Adrenal gland (tissue), 12 donors: ENCODE results near the gene VPS54. TPM values are rescaled to one million over a fixed set of nuclear protein-coding genes. Genes with fewer than 3 reads are reported as not detected.

Experiments
- DNase-seq, 7 donors: peaks; one replicate each; pipeline ENCODE4 v3.0.0-alpha.2; 2019 to 2020
- H3K27ac ChIP-seq, 5 donors: fragments of 200-600 bp; sonication (generic) in 4 of 5; 1 replicate in 3 of 5; 2 replicates in 2 of 5; pipeline versions ENCODE4 v1.5.1 to v1.8.0; 2016 to 2020; ENCODE audit warnings: mild to moderate bottlenecking in 1 of 5
- H3K27me3 ChIP-seq: fragments of 200-600 bp; 2 replicates; pipeline ENCODE4 v1.8.0; 2021
- H3K36me3 ChIP-seq, 2 donors: fragments of 200-600 bp; replicated peaks in 1 of 2; 1 replicate in 1 of 2; 2 replicates in 1 of 2; pipeline versions ENCODE4 v1.5.1 to v1.8.0; 2018 to 2022
- H3K4me1 ChIP-seq, 2 donors: fragments of 200-600 bp; replicated peaks in 1 of 2; 1 replicate in 1 of 2; 2 replicates in 1 of 2; pipeline versions ENCODE4 v1.5.1 to v1.8.0; 2018 to 2021
- H3K4me3 ChIP-seq, 4 donors: fragments of 200-600 bp; sonication (generic) in 3 of 4; one replicate each; pipeline ENCODE4 v1.5.1; 2016 to 2018
- H3K9me3 ChIP-seq, 3 donors: fragments of 200-600 bp; sonication (generic) in 1 of 3; replicated peaks in 1 of 3; 1 replicate in 2 of 3; 2 replicates in 1 of 3; pipeline versions ENCODE4 v1.5.1 to v1.8.0; 2016 to 2021
- POLR2A ChIP-seq, 2 donors: fragments of 450-650 bp; IDR thresholded peaks; one replicate each; pipeline ENCODE4 v1.6.1; 2017; ENCODE audit warnings: antibody characterized with exemption in 2 of 2, mild to moderate bottlenecking in 2 of 2, moderate library complexity in 1 of 2
- whole genome bisulfite sequencing, 4 donors: extraction: QIAGEN DNeasy Blood & Tissue Kit in 2 of 4; methylation state at CpG; one replicate each; pipeline versions ENCODE4 v1.1.5 to v1.1.7; 2013 to 2017; 5-methylcytosine and 5-hydroxymethylcytosine counted together
- intact Hi-C, 2 donors: fragments of 100-400 bp; cut with DNase I; formaldehyde crosslinking; loops; one replicate each; pipeline versions ENCODE4 v1.14.1 to v1.15.0; 2022 to 2023
- polyA plus RNA-seq, 3 donors: library from polyadenylated mRNA; stranded (reverse); fragments of 200-250 nt in 2 of 3; fragments of 350-450 nt in 1 of 3; fragmentation: Illumina TruSeq in 1 of 3; extraction: RNeasy Lipid Tissue Mini Kit (QIAGEN cat#74804) in 1 of 3; gene quantifications; one replicate each; pipeline ENCODE4 v1.2.3, GENCODE V29; 2013 to 2014
- total RNA-seq, 9 donors: library from RNA; depleted of rRNA in 4 of 9; stranded (reverse); fragments of >200 nt in 4 of 9; fragments of 120-200 nt in 1 of 9; fragmentation: NEBNext Ultra II Directional in 1 of 9; extraction: Animal tissue kit (Norgen Biotek cat#: 25700) in 1 of 9; gene quantifications; one replicate each; pipeline versions ENCODE4 v1.1.0 to v1.2.4, GENCODE V29; 2013 to 2023
- TF ChIP-seq, protein P1 (sequence below), 6 experiments: fragments of 450-650 bp in 4 of 6; fragments of 200-600 bp in 2 of 6; sonication (generic) in 1 of 6; IDR thresholded peaks; 1 replicate in 5 of 6; 2 replicates in 1 of 6; pipeline versions ENCODE4 v1.5.1 to v1.8.0; 2016 to 2021; ENCODE audit warnings: antibody characterized with exemption in 6 of 6, mild to moderate bottlenecking in 2 of 6, moderate library complexity in 1 of 6
- donor health status: healthy with polysubstance abuse.
- donor health status: Bipolar disorder and iron deficiency.
- donor health status: DM: yes; HTN: yes; CAD: no.
- donor health status: DM: no; HTN: no; CAD: no.
- donor health status: DM: no; HTN: no; CAD: no.
- donor health status: DM: yes; HTN: yes; CAD: no.

The VPS54 gene
- total and polyA plus RNA-seq, 12 donors = 15.1 to 38.9 (median 19.0) TPM

DNA sequence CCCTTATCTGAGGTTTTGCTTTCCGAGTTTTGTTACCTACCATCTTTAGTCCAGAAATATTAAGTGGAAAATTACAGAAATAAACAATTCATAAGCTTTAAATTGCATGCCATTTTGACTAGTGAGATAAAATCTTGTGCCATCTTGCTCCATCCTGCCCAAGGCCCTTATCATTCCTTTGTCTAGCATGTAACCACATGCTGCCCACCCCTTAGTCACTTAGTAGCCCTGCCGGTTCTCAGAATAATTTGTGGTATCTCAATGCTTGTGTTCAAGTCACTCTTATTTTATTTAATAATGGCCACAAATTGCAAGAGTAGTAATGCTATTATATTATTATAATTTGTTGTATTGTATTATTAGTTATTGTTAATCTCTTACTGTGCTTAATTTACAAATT lies 36.8 kb upstream of the VPS54 start:
- WGBS, 4 donors = 75 to 80% (median 79%) methylated on average over 2 of the region's 2 CpGs
- H3K27ac ChIP-seq = no peak overlapping the region
- intact Hi-C loops = loop anchor here in 1 of 2 donors (10.0 kb wide), 1 partner anchor 269 kb away; no protein-coding TSS in a partner anchor
- no peaks in the 10 kb centered on the region for H3K9me3 ChIP-seq
- no peaks in the 10 kb centered on the region for H3K36me3 ChIP-seq
- no peak for DNase-seq
- H3K4me3 ChIP-seq = no peak overlapping the region
- no peak for TF ChIP-seq POLR2A (IDR thresholded peaks at IDR 0.05)
- TF ChIP-seq, protein P1, sequence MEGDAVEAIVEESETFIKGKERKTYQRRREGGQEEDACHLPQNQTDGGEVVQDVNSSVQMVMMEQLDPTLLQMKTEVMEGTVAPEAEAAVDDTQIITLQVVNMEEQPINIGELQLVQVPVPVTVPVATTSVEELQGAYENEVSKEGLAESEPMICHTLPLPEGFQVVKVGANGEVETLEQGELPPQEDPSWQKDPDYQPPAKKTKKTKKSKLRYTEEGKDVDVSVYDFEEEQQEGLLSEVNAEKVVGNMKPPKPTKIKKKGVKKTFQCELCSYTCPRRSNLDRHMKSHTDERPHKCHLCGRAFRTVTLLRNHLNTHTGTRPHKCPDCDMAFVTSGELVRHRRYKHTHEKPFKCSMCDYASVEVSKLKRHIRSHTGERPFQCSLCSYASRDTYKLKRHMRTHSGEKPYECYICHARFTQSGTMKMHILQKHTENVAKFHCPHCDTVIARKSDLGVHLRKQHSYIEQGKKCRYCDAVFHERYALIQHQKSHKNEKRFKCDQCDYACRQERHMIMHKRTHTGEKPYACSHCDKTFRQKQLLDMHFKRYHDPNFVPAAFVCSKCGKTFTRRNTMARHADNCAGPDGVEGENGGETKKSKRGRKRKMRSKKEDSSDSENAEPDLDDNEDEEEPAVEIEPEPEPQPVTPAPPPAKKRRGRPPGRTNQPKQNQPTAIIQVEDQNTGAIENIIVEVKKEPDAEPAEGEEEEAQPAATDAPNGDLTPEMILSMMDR (IDR thresholded peaks at IDR 0.05) = no peak
- no peaks in the 10 kb centered on the region for H3K4me1 ChIP-seq
- no peaks in the 10 kb centered on the region for H3K27me3 ChIP-seq

DNA sequence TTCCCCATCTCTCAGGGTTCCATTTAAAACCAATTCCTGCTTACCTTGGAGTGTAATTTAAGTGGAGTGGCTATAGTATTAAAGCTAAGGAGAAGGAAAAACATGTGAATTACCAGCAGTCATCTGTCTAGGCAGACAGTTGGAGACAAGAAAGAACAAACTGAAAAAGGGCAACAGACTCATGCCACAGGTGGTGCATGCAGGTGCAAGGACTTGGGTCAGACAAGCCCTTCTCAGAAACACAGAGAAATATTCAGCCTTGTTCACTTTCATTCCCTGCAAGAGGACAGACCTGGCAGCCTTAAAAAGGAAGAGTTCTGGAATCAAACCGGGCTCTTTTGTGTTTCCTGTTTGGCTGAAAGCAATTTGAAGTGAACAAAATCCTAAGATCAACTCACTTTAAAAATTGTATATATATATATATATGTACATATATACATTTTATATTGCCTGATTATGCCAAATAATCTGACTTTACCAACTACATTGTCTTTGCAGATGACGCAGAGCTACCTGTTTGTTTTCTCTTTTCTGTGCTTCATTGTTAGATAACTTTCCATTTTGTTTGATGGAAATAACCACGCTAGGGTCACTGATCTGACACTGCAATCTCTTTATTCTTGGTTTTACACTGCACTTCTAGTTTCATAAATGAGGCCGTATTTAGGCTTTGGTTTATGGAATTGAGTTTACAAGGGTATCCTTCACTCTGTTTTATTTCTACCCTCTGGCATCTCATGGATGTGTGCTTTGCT lies 35.1 kb upstream of the VPS54 start:
- Histone ChIP-seq H3K36me3 (no peaks in the 10 kb centered on the region), H3K4me1 (peaks cover 0 to 3% of the 10 kb centered on the region in 2 donors), H3K27me3 (no peaks in the 10 kb centered on the region), H3K4me3 (no peak overlapping the region), H3K27ac (no peak overlapping the region), H3K9me3 (no peaks in the 10 kb centered on the region)
- intact Hi-C loops = loop anchor here (5.0 to 10.0 kb wide), 2 partner anchors 270 to 273 kb away; no protein-coding TSS in a partner anchor
- TF ChIP-seq, protein P1 (IDR thresholded peaks at IDR 0.05) = no peak
- no peak for TF ChIP-seq POLR2A (IDR thresholded peaks at IDR 0.05)
- WGBS, 4 donors = 70 to 80% (median 72%) methylated on average over 4 of the region's 4 CpGs
- DNase-seq = no peak

DNA sequence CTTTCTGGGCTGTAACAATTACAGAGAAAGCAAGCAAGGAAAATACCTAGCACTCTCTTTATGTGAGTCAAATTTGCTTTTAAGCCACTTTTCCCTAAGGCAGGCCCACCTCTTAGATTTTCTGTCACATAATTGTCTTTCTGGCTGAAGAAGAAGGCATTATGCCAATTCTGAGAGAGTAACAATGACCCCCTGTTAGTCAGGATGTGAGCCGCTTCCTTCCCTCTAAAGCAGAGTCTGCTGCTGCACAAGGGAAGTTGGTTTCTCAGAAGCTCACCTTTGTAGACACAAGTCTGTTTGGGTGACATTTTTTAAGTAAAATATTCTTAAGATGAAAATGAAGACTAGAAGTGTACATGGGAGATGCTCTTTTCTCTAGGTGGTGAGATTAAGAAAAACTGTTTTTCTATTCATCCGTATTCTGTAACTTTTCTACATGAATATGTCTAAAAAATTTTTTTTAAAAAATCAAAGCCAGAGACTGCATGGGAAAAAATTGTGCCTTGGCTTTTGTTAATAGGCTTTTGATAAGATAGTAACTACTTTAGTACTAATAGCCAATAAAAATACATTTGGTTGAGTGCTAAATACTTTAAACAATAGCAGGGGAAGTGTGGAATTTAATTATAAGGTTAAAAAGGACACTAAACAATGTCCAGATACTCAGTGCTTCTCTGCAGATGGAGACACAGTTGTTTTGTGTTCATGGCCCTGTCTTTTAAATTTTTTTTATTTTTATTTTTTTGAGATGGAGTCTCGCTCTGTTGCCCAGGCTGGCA lies 33.4 kb upstream of the VPS54 start:
- peaks cover 0 to 3% of the 10 kb centered on the region in 2 donors for H3K4me1 ChIP-seq

More for the DNA sequence above, 33.4 kb upstream of the VPS54 start:
- no peaks in the 10 kb centered on the region for H3K27me3 ChIP-seq
- H3K9me3 ChIP-seq = no peaks in the 10 kb centered on the region
- H3K4me3 ChIP-seq = no peak overlapping the region
- no peak overlapping the region for H3K27ac ChIP-seq
- H3K36me3 ChIP-seq = no peaks in the 10 kb centered on the region
- TF ChIP-seq, protein P1 (IDR thresholded peaks at IDR 0.05) = no peak
- TF ChIP-seq POLR2A (IDR thresholded peaks at IDR 0.05) = no peak
- intact Hi-C loops = loop anchor here (5.0 to 10.0 kb wide), 2 partner anchors 272 to 275 kb away; no protein-coding TSS in a partner anchor
- WGBS, 4 donors = 71 to 89% (median 84%) methylated on average over 3 of the region's 3 CpGs
- DNase-seq = peak in 1 of 7 donors; percentile 10
